ENCODE results near the gene LRIT3.

- TF ChIP-seq CTCF (IDR thresholded peaks at IDR 0.05; ENCODE audit: poor library complexity) (no peak), EZH2phosphoT487 (IDR thresholded peaks at IDR 0.05; ENCODE audit: low read depth, severe bottlenecking, unreplicated experiment) (no peak), EZH2 (IDR thresholded peaks at IDR 0.05; ENCODE audit: borderline replicate concordance) (no peak)
Observed at GRCh38 chr4:109821185-109821584, 26.7 kb upstream of the LRIT3 start.

Data from hepatocyte (in vitro differentiated cells).